ENCODE data around the gene EHBP1L1. TPM values are rescaled to one million over a fixed set of nuclear protein-coding genes. Genes with fewer than 3 reads are reported as not detected.

EHBP1L1 gene
- total RNA-seq, 4 donors from 2014 or later = 87.3 to 186 (median 110) TPM

DNA sequence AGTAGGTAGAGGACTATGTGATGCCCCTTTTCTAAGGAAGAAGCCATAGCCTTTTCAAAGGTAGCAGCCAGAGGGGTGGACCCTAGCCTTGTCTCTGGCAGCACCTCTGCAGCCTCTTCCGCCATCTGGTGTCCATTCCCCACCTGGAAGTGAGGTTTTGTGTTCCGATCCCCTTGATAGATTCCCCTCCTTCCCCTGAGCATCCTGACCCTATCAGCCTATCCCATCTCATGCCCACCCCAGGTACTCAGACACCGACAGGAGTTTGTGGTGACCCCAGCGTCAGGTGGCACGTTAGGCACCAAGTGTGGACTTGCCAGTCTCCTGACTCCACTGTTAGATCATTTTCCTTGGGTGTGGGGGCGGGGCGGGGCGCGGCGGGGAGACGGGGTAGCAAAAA lies 3.9 kb upstream of the EHBP1L1 start:
- no peak for DNase-seq (ENCODE audit: low spot score in 2 of 2)
- Histone ChIP-seq H3K27me3 (no peaks in the 10 kb centered on the region), H3K4me3 (peak overlapping the region; percentile 35 to 81 (median 56)), H3K27ac (peak overlapping the region; percentile 68 to 95 (median 91)), H3K36me3 (peaks cover 0 to 1% (median 0%) of the 10 kb centered on the region in 3 donors), H3K9me3 (no peaks in the 10 kb centered on the region), H3K4me1 (peaks cover 0 to 80% (median 62%) of the 10 kb centered on the region in 4 donors)
- TF ChIP-seq, protein P1, sequence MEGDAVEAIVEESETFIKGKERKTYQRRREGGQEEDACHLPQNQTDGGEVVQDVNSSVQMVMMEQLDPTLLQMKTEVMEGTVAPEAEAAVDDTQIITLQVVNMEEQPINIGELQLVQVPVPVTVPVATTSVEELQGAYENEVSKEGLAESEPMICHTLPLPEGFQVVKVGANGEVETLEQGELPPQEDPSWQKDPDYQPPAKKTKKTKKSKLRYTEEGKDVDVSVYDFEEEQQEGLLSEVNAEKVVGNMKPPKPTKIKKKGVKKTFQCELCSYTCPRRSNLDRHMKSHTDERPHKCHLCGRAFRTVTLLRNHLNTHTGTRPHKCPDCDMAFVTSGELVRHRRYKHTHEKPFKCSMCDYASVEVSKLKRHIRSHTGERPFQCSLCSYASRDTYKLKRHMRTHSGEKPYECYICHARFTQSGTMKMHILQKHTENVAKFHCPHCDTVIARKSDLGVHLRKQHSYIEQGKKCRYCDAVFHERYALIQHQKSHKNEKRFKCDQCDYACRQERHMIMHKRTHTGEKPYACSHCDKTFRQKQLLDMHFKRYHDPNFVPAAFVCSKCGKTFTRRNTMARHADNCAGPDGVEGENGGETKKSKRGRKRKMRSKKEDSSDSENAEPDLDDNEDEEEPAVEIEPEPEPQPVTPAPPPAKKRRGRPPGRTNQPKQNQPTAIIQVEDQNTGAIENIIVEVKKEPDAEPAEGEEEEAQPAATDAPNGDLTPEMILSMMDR (IDR thresholded peaks at IDR 0.05) = peak; percentile 16 to 36 (median 23)
- no peak for TF ChIP-seq EP300 (IDR thresholded peaks at IDR 0.05)
- 7 to 9% methylated on average over 11 of the region's 11 CpGs for WGBS, 2 donors

DNA sequence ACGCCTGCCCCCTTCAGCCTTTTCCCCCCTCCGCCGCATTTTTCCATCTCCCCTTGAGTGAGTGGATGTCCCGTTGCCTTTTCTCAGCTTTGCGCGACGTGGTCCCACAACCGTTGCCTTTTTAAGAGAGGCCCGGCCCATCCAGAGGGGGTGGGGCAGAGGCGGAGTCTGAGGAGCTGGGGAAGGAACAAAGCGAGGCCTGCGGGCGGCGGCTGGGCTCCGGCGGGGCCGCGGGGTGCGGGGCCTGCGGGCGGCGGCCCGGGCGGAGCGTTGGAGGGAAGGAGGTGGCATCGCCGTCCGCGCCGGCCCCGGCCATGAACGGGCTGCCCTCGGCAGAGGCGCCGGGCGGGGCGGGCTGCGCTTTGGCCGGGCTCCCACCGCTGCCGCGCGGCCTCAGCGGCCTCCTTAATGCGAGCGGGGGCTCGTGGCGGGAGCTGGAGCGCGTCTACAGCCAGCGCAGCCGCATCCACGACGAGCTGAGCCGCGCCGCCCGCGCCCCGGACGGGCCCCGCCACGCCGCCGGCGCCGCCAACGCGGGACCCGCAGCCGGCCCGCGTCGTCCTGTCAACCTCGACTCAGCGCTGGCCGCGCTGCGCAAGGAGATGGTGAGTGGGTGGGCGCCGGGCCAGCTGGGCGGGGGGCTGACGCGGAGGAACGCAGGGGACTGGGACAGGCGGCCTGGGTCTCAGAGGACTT lies 3.3 kb upstream of the EHBP1L1 start, which contains the start of gene FAM89B:
TSS of gene FAM89B (plus strand) at position 183 of the 696 bp plus-strand sequence. CDS start at position 315, 132 bp downstream.
- H3K27ac ChIP-seq = peak within 1 kb of the TSS; percentile 68 to 95 (median 94)
- peaks cover 0 to 80% (median 68%) of the 10 kb centered on the region in 4 donors for H3K4me1 ChIP-seq
- 0 to 1% methylated on average over 28 to 30 of the region's 86 CpGs for WGBS, 2 donors

GRCh38 chr11:65573391-65574079 lies 2.3 kb upstream of the EHBP1L1 start:
- H3K4me1 ChIP-seq = peaks cover 0 to 80% (median 72%) of the 10 kb centered on the region in 4 donors
- peak overlapping the region; percentile 68 to 95 (median 94) for H3K27ac ChIP-seq
- H3K9me3 ChIP-seq = no peaks in the 10 kb centered on the region
- peak overlapping the region; percentile 52 to 81 (median 56) for H3K4me3 ChIP-seq
- no peaks in the 10 kb centered on the region for H3K36me3 ChIP-seq
- WGBS, 2 donors = 17 to 28% methylated on average over 20 to 21 of the region's 22 CpGs
- no peak for DNase-seq (ENCODE audit: low spot score in 2 of 2)
- TF ChIP-seq EP300 (IDR thresholded peaks at IDR 0.05) (no peak), POLR2A (IDR thresholded peaks at IDR 0.05) (no peak)
- TF ChIP-seq, protein P1 (IDR thresholded peaks at IDR 0.05) = no peak
- H3K27me3 ChIP-seq = no peaks in the 10 kb centered on the region

More for the DNA sequence above, 3.3 kb upstream of the EHBP1L1 start, which contains the start of gene FAM89B:
- H3K27me3 ChIP-seq = no peaks in the 10 kb centered on the region
- H3K36me3 ChIP-seq = no peaks in the 10 kb centered on the region
- TF ChIP-seq POLR2A (IDR thresholded peaks at IDR 0.05) (peak in 1 of 2 donors; percentile 74), EP300 (IDR thresholded peaks at IDR 0.05) (peak in 1 of 2 donors; percentile 70)
- TF ChIP-seq, protein P1 (IDR thresholded peaks at IDR 0.05) = peak in 1 of 5 experiments; percentile 28
- no peaks in the 10 kb centered on the region for H3K9me3 ChIP-seq
- H3K4me3 ChIP-seq = peak within 1 kb of the TSS; percentile 60 to 88 (median 71)
- DNase-seq (ENCODE audit: low spot score in 2 of 2) = peak; percentile 92 to 94

DNA sequence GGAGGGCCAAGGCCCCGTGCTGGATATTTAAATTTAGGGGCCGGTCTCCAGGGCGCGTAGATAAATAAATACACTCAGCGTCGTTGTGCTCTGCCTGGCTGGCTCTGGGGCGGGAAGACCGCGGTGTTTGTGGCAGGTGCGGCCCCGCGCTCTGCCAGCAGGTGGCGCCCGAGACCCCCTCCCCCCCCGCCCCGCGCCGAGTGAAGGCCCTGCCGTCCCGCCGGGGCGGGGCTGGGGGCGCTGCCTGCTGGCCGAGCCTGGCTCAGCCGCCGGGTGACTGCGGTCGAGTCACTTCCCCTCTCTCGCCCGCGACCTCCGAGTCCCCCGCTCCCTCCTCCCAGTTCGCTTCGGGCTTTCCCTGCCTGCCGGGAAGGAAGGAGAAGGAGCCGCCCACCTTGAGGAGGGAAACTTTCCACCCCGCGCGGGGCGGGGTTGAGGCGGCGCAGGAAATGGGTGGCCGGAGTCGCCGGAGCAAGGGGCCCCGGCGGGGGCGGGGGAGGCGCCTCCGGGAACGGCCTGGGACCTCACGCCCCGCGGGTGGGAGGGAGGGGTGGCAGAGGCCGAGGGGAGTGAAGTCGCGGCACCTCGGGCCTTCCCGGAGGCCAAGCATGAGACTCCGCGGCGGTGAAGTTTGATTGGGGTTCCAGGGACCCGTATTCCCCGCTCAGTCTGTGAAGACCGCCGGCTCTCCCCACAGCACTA lies 1.6 kb upstream of the EHBP1L1 start:
- 1 to 3% methylated on average over 11 to 57 of the region's 67 CpGs for WGBS, 2 donors
- H3K4me1 ChIP-seq = peaks cover 0 to 80% (median 67%) of the 10 kb centered on the region in 4 donors

More for the DNA sequence above, 1.6 kb upstream of the EHBP1L1 start:
- H3K27me3 ChIP-seq = no peaks in the 10 kb centered on the region
- peak overlapping the region; percentile 75 to 95 (median 94) for H3K27ac ChIP-seq
- peaks cover 0 to 5% (median 0%) of the 10 kb centered on the region in 3 donors for H3K36me3 ChIP-seq
- no peaks in the 10 kb centered on the region for H3K9me3 ChIP-seq
- peak overlapping the region; percentile 53 to 81 (median 60) for H3K4me3 ChIP-seq
- TF ChIP-seq, protein P1 (IDR thresholded peaks at IDR 0.05) = peak; percentile 96 to 99 (median 98)
- peak; percentile 56 to 92 for TF ChIP-seq EP300 (IDR thresholded peaks at IDR 0.05)
- no peak for TF ChIP-seq POLR2A (IDR thresholded peaks at IDR 0.05)
- DNase-seq (ENCODE audit: low spot score in 2 of 2) = peak; percentile 69 to 76

Data from tibial nerve (tissue), 4 donors.